ENCODE measurements around the gene ARSK.

The ARSK gene, protein sequence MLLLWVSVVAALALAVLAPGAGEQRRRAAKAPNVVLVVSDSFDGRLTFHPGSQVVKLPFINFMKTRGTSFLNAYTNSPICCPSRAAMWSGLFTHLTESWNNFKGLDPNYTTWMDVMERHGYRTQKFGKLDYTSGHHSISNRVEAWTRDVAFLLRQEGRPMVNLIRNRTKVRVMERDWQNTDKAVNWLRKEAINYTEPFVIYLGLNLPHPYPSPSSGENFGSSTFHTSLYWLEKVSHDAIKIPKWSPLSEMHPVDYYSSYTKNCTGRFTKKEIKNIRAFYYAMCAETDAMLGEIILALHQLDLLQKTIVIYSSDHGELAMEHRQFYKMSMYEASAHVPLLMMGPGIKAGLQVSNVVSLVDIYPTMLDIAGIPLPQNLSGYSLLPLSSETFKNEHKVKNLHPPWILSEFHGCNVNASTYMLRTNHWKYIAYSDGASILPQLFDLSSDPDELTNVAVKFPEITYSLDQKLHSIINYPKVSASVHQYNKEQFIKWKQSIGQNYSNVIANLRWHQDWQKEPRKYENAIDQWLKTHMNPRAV

DNA sequence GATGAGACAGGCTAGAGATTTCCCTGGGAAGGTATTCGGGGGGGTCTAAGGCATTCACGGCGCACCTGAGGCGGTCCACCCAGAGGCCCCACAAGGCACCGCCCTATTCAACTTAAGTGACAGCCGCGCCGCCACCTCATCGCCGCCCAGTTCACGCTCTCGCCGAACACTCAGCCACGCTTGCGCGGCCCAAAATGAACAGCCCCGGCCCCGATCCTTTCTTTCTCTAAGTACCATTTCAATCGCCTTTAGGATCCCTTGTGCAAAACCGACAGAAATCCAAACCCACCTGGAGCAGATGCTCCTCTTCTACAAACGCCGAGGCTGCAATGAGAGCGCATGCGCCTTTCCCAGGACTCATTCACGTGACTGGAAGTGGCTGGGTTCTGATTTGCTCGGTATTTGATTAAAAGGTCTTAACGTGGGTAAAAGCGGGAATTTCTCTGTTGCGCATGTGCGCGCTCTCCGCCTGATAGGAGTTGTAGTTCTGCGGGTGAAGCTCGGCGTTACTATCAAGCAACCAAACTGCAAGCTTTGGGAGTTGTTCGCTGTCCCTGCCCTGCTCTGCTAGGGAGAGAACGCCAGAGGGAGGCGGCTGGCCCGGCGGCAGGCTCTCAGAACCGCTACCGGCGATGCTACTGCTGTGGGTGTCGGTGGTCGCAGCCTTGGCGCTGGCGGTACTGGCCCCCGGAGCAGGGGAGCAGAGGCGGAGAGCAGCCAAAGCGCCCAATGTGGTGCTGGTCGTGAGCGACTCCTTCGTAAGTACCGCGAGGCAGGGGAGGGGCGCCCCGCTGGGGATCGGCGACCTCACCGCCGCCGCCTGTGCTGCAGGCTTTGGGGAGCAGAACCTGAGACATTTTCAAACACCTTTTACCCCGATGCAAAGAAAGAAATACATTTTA is at the start of gene ARSK, which contains the start of gene SKIC3:
TSS of gene ARSK (plus strand) at position 455 of the 902 bp plus-strand sequence. CDS start at position 633, 178 bp downstream.
TSS of gene SKIC3 (minus strand) at position 331 of the 902 bp plus-strand sequence. CDS start 7,827 bp downstream, outside the sequence.
- peak; percentile 75 for DNase-seq

DNA sequence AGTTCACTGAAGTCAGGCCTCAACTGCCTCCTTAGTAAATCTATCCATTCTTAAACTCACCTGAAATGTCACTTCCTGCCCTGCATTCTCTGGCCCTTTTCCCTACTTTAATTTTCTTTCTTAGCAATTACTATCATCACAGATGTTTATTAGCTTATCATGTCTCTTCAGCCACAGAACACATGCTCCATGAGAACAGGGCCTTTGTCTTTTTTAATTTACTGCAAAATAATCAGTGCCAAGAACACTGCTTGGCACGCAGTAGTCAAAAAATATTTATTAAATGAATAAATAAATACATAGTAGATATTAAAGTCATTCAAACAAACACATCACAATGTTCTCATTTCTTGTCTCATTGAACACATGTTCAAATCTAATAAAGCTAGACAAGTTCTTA is 46.4 kb upstream of the ARSK start:
- DNase-seq = no peak

DNA sequence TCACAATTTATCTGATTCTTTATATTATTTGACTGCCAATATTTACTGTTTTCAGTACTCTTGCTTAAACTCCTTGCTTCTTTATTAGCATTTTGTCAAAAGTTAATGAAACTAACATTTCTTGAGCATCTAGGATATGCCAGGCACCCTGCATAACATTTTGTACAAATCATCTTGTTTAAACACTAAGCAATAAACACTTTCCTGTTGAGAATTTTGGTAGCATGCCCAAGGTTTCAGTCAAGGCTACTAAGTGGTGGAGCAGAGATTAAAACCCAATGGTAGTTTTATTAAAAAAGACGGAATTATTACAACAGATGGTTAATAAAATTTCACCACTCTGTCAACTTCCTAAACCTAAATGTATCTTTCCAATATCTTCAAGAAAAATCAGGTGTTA is 43.3 kb upstream of the ARSK start:
- no peak for DNase-seq

DNA sequence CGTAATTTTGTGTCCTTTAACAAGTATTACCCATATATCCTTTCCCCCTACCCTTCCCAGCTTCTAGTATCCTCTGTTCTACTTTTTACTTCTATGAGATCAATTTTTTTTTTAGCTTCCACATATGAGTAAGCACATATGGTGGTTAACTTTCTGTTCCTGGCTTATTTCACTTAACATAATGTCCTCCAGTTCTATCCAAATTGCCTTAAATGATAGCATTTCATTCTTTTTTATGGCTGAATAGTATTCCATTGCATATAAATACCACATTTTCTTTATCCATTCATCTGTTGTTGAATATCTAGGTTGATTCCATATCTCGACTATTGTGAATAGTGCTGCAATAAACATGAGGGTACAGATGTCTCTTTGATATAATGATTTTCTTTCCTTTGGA is 36.5 kb upstream of the ARSK start:
- DNase-seq = no peak

DNA sequence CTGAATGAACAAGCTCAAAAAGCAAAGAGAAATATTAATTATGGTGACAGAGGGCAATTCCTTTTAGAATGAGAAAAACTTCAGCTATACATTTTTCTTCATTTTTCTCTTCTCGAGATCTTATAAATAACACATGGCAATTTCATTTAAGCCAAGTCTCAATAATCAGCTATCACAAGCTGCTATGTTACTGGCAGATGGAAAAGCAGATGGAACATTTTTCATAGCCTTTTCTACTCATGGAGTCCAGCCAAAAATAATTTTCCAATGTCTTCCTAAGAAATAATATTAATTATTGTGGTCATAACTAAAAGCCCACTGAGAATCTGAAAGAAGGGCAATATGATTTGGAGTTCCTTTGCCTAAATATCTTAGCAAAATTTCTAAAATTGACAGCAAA is 35.8 kb upstream of the ARSK start:
- DNase-seq = no peak

DNA sequence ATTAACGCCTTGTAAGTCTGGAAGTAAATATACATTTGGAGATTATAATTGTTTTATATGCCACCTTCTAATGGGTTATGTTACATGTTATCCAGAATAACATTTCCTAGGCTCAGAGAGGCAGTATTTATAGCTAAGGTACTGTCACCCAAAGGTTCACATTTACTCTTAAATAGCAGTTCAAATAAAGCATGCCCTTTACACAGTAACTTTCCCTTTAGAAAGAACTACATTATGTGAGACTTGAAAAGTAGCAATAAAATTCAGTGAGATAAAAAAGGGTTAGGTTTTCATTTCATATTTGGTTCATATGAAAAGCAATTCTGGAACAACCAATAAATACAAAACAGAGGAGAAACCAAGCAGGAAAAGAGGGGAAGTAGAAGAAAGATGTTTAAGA is 35.2 kb upstream of the ARSK start:
- DNase-seq = no peak

DNA sequence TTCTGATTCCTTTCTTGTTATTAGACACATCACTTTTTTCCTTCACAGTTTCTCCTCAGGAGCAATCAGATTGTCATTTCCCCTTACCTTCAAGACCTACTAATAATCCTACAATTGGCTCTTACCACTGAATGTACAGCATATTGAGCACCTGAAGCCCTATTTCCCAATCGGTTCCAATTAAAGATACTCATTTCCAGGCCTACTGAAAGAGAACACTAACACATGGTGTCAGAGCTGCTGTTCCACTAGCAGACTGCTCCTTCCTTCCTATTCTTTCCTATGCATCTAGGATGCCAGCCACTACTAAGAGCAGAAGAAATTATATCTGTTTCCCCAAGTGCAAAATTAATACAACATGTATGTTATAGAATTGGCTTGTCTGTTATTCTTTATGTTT is 34.7 kb upstream of the ARSK start:
- DNase-seq = no peak

DNA sequence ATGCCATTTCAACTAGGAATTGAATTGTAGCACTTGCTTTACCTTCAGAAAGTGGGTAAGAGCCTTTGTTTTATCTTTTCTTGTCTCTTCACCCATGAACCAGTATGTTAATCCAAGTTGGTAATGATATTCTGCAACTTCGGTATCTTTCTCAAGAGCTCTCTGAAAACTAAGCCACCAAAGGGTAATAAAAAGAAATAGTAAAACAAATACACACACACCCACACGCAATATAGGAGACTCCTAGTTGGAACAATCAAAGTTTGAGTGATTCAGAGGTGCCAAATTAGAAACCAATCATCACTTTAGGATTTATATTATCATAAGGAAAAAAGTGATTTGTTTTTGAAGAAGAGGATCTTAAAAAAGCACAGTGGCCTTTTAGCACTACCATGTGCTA is 30.5 kb upstream of the ARSK start:
- DNase-seq = no peak

DNA sequence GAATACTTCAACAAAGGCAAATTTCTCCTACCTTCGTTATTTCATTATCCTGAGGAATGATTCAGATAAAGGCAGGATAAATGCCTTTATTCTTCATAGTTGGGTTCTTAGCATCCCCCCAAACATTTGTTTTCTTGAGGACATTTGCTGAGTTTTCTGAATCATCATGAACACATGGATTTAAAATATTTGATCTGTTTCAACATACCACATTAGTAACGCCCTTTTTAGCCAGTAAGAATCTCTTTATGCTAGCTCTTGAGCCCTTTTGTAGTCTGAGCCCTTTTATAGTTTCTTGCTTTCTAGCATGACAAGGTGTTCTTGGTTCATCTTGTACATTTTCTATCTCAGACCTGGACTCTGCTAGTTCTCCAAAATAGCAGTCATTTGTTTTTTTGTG is 28.0 kb upstream of the ARSK start:
- no peak for DNase-seq

DNA sequence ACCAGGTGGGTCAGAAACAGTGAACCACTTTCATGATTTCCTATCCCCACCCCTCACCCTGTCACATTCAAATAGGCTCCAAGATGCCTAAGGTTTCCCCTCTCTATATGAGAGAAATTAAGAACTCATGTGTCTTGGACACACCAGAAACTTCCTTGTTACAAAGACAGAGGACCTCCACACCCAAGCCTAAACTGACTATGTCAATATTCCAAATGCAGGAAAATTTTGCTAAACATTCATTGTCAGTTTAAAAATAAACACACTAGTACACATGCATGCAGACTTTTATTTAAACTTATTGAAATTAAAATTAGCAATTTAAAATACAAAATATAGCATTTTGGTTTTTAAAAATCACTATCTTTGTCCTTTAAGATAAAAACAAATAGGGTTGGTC is 26.3 kb upstream of the ARSK start:
- DNase-seq = no peak

DNA sequence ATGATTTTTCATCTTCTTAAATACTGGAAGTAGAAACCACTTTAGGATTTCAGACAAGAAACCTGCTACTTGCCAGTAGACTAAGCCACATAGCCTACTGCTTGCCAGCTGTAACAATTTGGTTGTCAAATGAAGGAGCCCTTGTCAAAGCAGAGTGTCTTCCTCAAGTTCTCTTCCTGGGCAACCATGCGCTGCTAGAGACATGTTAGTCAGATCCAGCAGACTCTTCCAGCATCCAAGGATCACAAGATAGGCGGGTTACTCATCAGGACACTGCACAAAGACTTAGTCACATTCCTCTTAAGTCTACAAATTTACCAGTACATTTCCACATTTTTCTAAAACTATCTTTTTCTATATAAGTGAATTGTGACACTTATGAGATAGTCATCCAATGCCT is 24.5 kb upstream of the ARSK start:
- no peak for DNase-seq

DNA sequence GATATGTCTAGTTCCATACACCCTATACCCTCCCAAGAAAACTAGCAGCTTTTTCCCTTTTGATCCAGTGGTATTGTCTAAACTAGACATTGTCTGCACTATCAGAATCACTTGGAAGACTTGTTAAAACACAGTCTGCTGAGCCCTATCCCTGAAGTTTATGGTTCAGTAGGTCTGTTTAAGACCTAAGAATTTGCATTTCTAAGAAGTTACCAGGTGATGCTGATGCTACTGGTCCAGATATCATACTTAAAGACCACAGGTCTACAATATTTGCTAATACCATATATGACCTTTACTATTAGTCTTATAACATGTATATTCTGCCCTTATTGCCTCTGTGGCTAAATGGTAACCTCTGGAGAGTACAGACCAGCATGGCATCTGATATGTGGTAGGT is 23.4 kb upstream of the ARSK start:
- DNase-seq = no peak

DNA sequence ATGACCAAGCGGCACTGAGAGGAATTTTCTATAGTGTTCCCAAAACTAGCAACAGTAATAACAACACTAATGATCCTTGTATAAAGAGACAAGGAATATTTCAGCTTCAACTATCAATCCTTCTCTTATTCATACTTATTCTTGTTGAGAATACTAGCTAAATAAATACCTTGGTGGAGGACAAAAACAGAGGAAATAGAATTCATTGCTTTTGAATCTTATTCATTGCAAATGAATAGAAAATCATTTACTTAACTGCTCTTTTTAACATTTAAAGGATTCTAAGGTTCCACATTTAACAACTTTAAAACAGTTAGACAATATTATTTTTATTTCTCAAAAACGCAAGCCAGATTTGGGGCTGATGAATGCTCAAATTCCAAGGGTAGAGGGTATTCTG is 22.5 kb upstream of the ARSK start:
- no peak for DNase-seq

DNA sequence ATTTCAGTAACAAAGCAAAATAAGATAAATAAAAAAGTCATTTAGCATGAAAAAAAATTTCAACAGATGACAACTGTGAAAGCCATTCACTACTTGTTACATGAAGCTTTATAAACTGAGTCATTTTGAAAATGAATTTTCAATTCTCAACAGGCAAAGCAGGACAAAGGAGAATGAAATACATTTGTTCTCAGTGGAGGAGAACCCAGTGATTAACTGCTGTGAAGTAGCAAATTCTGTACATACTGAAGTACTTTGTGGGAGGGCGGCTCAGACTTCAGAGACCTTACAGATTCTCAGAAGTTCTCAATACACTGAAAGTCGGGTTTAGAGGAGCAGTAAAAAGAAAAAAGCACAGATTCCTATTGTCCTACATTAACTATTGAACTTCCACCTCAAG is 21.8 kb upstream of the ARSK start:
- DNase-seq = no peak

DNA sequence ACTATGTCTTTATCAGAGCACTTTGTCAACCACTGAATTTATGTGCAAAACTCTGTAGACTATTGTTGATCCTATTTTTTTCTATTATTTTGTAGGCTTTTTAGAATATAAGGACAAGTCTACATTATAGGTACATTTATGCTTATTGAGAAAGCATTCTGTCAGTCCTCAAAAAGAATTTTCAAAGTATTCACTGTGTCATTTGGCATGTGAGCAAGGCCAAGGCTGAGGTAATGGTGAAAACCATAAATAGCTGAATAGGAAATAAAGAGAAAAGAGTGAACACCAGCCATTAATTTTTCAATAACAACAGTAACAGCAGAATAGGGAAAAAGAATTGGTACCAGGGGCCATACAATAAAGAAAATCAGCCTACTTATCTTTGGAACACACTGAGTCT is 21.1 kb upstream of the ARSK start:
- no peak for DNase-seq

DNA sequence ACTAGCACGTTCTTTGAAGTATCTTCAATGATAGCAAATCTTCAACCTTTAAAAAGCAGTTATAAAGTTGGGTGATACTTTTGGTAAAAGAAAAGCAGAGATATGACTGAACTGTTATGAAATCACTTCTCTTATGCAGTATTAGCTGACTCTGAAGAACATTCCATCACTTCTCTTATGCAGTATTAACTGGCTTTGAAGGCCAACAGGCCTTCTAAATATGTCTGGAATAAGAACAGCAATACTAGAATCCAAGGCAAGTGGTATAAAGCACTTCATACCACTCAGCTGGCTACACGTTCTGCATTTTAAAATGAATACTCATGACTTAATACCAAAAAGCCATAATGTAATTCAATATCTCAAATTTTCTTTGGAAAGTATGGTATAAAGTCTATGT is 17.4 kb upstream of the ARSK start:
- no peak for DNase-seq

DNA sequence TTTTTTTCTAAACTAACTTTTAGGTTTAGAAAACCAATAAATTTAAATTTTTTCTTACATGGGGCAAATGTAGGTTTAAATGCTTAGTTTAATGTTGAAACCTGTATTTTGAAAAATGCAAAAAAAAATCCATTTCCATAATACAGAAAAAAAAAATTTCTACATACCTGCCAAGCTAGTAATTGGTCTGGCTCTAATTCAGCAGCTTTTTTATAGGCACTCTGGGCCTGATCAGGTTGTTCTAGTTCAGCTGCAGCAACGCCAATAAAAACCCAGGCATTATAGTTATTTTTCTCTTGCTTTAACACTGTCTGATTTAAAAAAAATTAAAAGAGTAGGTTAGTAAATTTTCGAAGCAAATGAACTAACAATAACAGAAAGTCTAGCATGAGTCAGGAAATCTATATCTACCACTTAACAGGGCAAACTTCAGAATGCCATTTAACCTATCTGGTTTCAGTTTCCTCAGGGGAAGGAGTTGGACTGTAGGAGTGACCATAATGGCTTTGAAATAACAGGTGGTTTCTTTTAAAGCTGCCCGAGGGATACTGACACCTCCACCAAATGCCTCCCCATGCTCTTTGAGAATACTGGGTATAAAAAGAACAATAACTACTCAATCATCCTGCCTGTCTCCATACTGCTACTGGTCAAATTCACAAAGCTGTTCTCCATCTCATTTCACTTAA is 11.7 kb upstream of the ARSK start:
- no peak for DNase-seq

DNA sequence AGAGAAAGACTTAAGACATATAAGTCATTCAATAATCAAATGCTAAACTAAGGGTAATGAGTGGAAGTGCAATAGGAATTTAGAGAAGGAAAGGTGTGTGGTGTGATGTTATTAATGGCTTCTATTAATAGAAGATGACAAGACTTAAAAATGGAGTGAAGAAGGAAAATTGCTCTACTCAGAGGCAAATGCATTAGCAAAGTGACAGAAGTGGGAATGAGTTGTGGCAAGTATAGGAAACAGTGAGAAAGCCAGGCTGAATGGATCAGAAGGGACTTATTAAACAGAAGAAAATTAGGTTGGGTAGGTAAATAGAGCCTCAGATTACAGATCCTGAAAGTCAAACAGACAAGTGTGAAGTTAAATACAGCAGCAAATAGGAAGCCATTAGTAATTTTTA is 5.9 kb upstream of the ARSK start:
- DNase-seq = no peak

DNA sequence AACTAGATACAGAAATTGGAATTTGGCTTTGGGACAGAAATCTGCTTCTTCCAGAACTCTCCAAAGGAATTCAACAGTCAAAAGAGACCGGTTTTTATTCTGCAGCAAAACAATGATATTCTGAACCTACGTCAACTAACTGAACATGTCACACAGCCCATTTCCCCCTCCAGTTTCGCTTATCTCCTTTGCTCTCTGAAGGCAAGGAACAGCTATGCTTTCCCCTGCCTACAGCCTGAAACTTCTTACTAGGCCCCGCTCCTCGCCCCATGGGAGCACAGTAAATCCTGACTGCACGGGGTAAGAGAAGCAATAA is 612 bp upstream of the ARSK start:
- no peak for DNase-seq

DNA sequence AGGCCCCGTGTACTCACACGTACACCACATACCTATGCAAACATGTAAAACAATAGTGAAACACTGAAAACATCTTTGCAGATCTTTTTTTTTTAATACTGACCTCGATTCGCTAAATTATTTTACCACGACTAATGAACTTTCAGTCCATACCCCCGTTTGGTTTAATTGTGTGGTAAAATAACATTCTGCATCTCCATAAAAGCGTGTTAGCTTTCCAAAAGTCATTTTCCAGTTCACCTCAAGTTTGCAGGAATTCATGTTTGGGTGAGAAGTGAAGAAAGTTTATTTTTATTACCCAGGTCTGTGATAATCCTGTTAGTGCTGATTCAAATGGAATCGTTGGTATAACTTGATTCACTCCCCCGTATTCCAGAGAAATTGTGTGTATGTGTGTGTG is 652 bp downstream of the ARSK start:
- no peak for DNase-seq

DNA sequence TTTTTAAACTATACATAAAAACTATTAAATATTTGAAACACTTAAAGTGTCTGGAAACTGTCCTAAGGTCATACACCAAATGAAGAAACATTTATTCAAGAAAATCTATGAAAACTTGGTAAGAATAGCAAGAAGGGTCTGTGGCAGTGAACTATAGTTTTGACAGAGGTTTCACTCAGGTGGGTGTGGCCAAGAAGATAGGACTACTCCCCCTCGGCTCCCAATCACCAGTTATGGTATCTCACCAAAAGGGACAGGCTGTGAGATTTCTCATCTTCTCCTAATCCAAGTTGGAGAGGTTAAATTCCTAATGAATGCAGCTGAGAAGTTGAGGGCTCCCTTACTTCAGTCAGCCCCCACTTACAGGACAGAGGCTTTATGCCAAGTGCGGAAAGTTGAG is 2.9 kb downstream of the ARSK start:
- no peak for DNase-seq

DNA sequence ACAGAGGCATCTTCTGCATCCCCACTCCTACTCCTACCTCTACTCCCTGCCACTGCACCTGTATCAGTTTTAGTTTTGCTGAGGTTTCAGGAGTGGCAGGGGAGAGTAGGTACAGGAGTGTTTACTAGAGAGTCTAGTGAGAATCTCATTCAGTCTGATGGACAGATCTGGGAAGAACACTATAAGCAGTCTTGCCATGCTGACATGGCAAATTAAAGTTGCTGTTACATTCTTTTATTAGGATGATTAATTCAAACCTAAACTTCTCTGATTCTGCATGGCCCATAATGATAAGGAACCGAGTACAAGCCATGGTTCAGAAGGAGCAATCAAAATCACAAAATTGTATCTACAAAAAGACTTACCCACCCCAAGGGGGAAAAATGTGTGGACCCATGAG is 7.4 kb downstream of the ARSK start:
- DNase-seq = no peak

DNA sequence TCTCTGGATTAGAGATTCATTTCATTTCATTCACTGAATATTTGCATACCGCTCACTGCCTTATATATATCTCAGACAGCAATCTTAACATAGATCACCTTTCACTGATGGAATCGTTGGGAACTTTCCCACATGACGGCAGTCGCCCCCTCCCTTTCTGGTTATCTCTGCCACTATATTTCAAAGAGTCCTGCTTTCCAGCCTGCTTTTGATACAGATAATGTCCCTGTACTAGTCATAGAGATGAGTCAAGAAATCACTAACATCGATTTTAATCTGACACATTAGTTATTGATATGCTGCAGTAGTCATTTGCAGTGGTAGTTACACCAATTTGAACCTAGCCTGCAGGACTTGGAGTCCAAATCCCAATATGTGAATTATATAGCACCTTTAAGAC is 8.5 kb downstream of the ARSK start:
- DNase-seq = no peak
